ENCODE data around the gene ALOX12B. TPM values are rescaled to one million over a fixed set of nuclear protein-coding genes. Genes with fewer than 3 reads are reported as not detected.

Gene ALOX12B
- polyA plus RNA-seq, 2 of the 4 experiments (the other 2 are of a cell fraction): 0.63 to 1.0 TPM

DNA sequence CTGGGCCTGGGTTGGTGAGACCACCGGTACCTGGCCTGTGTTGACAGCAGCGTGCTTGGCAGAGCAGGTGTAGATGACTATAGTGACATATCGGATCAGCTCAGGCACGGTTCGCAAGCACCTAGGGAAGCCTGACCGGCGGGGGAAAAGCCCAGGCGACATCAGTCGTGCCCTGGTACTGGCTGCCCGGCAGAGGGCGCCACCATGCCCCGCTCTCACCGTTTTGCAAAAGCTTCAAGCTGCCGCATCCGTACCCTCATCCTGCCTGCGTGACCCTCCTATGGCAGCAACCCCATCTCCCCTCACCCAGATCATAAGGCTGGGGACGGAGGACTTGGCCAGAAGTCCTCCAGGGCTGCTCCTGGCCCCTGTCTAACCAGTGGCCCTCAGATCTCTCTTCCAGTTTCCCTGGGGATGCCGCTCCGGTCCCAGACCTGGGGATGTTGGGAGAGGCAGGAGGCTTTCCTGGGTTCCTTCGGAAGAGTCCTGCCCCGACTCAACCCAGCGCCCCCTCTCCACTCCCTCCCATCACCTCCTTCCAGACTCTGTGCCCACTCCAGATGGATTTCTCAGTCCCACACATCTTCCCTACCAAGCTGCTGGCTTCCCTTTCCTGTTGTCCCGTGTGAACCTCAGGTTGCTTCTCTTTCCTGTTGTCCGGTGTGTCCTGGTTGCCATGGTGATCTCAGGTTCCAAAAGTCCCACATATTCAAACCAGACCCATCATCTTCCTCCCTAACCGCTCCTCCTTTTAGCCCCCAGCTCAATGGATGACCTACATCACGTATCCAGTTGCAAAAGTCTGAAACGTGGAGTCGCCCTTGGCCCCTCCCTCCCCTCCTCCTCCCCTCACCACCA lies 13.7 kb downstream of the ALOX12B start (continued):
- TF ChIP-seq, protein P1, sequence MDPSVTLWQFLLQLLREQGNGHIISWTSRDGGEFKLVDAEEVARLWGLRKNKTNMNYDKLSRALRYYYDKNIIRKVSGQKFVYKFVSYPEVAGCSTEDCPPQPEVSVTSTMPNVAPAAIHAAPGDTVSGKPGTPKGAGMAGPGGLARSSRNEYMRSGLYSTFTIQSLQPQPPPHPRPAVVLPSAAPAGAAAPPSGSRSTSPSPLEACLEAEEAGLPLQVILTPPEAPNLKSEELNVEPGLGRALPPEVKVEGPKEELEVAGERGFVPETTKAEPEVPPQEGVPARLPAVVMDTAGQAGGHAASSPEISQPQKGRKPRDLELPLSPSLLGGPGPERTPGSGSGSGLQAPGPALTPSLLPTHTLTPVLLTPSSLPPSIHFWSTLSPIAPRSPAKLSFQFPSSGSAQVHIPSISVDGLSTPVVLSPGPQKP (IDR thresholded peaks at IDR 0.05; ENCODE audit: low read depth, low read length): no peak
- TF ChIP-seq, protein P2, sequence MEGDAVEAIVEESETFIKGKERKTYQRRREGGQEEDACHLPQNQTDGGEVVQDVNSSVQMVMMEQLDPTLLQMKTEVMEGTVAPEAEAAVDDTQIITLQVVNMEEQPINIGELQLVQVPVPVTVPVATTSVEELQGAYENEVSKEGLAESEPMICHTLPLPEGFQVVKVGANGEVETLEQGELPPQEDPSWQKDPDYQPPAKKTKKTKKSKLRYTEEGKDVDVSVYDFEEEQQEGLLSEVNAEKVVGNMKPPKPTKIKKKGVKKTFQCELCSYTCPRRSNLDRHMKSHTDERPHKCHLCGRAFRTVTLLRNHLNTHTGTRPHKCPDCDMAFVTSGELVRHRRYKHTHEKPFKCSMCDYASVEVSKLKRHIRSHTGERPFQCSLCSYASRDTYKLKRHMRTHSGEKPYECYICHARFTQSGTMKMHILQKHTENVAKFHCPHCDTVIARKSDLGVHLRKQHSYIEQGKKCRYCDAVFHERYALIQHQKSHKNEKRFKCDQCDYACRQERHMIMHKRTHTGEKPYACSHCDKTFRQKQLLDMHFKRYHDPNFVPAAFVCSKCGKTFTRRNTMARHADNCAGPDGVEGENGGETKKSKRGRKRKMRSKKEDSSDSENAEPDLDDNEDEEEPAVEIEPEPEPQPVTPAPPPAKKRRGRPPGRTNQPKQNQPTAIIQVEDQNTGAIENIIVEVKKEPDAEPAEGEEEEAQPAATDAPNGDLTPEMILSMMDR (IDR thresholded peaks at IDR 0.05): peak; percentile 97
- no peak for TF ChIP-seq ZFP36 (IDR thresholded peaks at IDR 0.05; ENCODE audit: borderline replicate concordance, partially characterized antibody)
- TF ChIP-seq CEBPB (IDR thresholded peaks at IDR 0.05): no peak
- TF ChIP-seq, protein P3, sequence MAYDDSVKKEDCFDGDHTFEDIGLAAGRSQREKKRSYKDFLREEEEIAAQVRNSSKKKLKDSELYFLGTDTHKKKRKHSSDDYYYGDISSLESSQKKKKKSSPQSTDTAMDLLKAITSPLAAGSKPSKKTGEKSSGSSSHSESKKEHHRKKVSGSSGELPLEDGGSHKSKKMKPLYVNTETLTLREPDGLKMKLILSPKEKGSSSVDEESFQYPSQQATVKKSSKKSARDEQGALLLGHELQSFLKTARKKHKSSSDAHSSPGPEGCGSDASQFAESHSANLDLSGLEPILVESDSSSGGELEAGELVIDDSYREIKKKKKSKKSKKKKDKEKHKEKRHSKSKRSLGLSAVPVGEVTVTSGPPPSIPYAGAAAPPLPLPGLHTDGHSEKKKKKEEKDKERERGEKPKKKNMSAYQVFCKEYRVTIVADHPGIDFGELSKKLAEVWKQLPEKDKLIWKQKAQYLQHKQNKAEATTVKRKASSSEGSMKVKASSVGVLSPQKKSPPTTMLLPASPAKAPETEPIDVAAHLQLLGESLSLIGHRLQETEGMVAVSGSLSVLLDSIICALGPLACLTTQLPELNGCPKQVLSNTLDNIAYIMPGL (CRISPR knock-in tag; IDR thresholded peaks at IDR 0.05; ENCODE audit: borderline replicate concordance): no peak
- TF ChIP-seq MAFK (IDR thresholded peaks at IDR 0.05; ENCODE audit: partially characterized antibody): no peak
- TF ChIP-seq BHLHE40 (IDR thresholded peaks at IDR 0.05; ENCODE audit: low read depth, low read length): no peak
- no peak for TF ChIP-seq CBX2 (IDR thresholded peaks at IDR 0.05; ENCODE audit: borderline replicate concordance, low read depth)
- no peak for TF ChIP-seq POLR2AphosphoS2 (conservative IDR thresholded peaks at IDR 0.05; ENCODE audit: low read length)
- no peak for TF ChIP-seq FOSL2 (IDR thresholded peaks at IDR 0.05)
- TF ChIP-seq FOSL2 (CRISPR knock-in tag; IDR thresholded peaks at IDR 0.05): no peak
- no peak for TF ChIP-seq POLR2A (IDR thresholded peaks at IDR 0.05; ENCODE audit: low read length)
- no peak for TF ChIP-seq HDAC2 (IDR thresholded peaks at IDR 0.05)
- TF ChIP-seq ZNF302 (CRISPR knock-in tag; IDR thresholded peaks at IDR 0.05): no peak
- TF ChIP-seq, protein P4, sequence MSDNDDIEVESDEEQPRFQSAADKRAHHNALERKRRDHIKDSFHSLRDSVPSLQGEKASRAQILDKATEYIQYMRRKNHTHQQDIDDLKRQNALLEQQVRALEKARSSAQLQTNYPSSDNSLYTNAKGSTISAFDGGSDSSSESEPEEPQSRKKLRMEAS (IDR thresholded peaks at IDR 0.05): no peak
- TF ChIP-seq RCOR1 (IDR thresholded peaks at IDR 0.05; ENCODE audit: low read depth, low read length): no peak
- TF ChIP-seq ZSCAN20 (CRISPR knock-in tag; IDR thresholded peaks at IDR 0.05): no peak
- no peak for TF ChIP-seq NFE2L2 (conservative IDR thresholded peaks at IDR 0.05; ENCODE audit: low read length)
- no peak for TF ChIP-seq HEYL (CRISPR knock-in tag; IDR thresholded peaks at IDR 0.05)

DNA sequence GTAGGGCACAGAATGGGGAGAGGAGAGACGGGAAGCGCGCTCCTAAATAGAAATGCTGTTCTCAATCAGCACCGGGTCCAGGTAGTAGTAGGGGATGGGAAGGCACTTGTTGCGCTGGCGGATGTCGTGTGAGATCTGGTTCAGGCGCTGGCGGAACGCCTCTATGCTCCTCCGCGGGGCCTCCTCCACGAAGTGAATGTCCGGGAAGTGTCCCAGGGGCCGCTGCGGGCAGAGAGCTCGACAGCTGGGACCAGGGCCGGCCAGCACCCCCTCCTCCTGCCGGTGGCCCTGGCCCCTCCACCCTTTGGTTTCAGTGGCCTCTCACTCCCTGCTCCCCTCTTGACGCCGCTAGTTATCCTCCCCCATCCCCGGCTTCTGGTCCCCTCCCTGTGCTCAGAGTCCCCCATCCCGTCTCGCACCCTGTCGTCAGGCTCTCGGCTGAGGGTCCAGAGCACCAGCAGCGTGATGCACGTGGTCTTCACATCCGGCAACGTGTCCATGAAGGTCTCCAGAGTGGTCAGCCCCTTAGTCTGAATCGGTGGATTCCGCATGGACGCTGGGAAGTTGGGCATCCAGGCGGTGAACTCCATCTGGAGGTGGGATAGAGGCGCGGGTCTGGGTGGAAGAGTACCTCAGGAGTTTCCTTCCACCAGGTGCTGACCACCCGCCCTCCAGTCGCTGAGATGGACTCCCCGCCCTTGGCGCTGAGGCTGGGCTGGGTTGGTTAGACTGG lies 14.6 kb downstream of the ALOX12B start:
- Histone ChIP-seq H3K4me2 (peak overlapping the region; percentile 87), H3K4me1 (peaks cover 16% of the 10 kb centered on the region), H3K27ac (no peak overlapping the region; a peak in 2 of 6 replicates), H3K4me3 (peak overlapping the region; percentile 34; the same call in 1 of the 3 replicates), H3K9me3 (no peaks in the 10 kb centered on the region)
- ChIA-PET POLR2A (interaction anchor here (0.7 kb wide), 1 partner anchor 13 kb away, joined by 3 read pairs; no protein-coding TSS in a partner anchor), CTCF (interaction anchor here (0.6 to 27.4 kb wide), 43 partner anchors 13 to 326 kb away, joined by 3 to 1490 read pairs (median 4); partner anchors contain the start of genes ALOX12B, ALOXE3, CNTROB and RNF227)
- no peak for TF ChIP-seq CHD2 (IDR thresholded peaks at IDR 0.05; ENCODE audit: low read length, partially characterized antibody)
- TF ChIP-seq, protein P5, sequence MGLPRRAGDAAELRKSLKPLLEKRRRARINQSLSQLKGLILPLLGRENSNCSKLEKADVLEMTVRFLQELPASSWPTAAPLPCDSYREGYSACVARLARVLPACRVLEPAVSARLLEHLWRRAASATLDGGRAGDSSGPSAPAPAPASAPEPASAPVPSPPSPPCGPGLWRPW (IDR thresholded peaks at IDR 0.05): no peak
- TF ChIP-seq ZSCAN20 (CRISPR knock-in tag; IDR thresholded peaks at IDR 0.05): no peak
- TF ChIP-seq, protein P6, sequence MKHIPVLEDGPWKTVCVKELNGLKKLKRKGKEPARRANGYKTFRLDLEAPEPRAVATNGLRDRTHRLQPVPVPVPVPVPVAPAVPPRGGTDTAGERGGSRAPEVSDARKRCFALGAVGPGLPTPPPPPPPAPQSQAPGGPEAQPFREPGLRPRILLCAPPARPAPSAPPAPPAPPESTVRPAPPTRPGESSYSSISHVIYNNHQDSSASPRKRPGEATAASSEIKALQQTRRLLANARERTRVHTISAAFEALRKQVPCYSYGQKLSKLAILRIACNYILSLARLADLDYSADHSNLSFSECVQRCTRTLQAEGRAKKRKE (CRISPR knock-in tag; IDR thresholded peaks at IDR 0.05; ENCODE audit: low read depth): no peak
- TF ChIP-seq CBX8 (IDR thresholded peaks at IDR 0.05): no peak
- TF ChIP-seq, protein P4 (IDR thresholded peaks at IDR 0.05): no peak
- TF ChIP-seq RNF2 (IDR thresholded peaks at IDR 0.05; ENCODE audit: borderline replicate concordance, low read depth): no peak
- TF ChIP-seq RAD21 (conservative IDR thresholded peaks at IDR 0.05 in 1 of 2, IDR thresholded peaks at IDR 0.05 in 1 of 2): no peak
- no peak for TF ChIP-seq EHMT2 (IDR thresholded peaks at IDR 0.05; ENCODE audit: low read depth)
- TF ChIP-seq, protein P7, sequence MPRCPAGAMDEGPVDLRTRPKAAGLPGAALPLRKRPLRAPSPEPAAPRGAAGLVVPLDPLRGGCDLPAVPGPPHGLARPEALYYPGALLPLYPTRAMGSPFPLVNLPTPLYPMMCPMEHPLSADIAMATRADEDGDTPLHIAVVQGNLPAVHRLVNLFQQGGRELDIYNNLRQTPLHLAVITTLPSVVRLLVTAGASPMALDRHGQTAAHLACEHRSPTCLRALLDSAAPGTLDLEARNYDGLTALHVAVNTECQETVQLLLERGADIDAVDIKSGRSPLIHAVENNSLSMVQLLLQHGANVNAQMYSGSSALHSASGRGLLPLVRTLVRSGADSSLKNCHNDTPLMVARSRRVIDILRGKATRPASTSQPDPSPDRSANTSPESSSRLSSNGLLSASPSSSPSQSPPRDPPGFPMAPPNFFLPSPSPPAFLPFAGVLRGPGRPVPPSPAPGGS (IDR thresholded peaks at IDR 0.05): no peak
- TF ChIP-seq FOSL2 (IDR thresholded peaks at IDR 0.05): no peak
- TF ChIP-seq FOSL2 (CRISPR knock-in tag; IDR thresholded peaks at IDR 0.05): no peak
- WGBS (ENCODE audit: missing lambda C conversion rate): 64% methylated on average over 33 of the region's 40 CpGs
- ATAC-seq (peak; percentile 4 to 17; a peak in 3 of 6 replicates), DNase-seq (ENCODE audit: low read depth in 1 of 2, low spot score in 1 of 2) (no peak), FAIRE-seq (no peak)
